ENCODE measurements around the gene TRAPPC3. TPM values are rescaled to one million over a fixed set of nuclear protein-coding genes. Genes with fewer than 3 reads are reported as not detected.

The TRAPPC3 gene
- total and polyA plus RNA-seq, 3 experiments from 2014 or later = 61.7 to 117 (median 63.1) TPM

DNA sequence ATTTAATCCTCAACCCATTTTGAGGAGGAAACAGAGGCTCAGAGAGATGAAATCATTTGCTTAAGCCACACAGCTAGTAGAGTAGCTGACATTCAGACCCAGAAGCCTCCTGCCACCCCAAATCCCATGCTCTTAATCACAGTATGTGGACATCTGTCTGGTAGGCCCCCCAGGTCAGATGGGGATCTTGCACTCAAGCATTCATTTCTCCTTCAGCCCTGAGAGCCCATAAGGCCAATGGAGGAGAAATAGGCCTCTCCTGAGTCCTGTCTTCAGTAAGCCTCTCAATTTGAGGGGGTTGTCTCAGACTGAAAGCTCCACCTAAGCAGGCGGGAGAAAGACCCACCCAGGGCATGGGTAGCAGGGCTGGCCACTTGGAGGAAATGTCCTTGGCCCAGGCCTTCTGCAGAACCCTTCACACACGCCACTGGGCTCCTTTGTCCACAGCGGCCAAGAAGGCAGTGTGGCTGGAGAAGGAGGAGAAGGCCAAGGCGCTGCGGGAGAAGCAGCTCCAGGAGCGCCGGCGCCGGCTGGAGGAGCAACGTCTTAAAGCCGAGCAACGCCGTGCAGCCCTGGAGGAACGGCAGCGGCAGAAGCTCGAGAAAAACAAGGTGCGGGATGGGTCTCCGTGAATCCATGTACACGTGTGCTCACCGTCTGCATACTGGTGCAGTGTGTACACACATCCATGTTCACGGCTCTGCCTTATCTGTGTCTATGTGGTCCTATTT lies 22.9 kb upstream of the TRAPPC3 start:
- no peak for DNase-seq
- Mint-ChIP-seq H3K4me1 (peaks cover 19 to 39% (median 24%) of the 10 kb centered on the region in 3 donors), H3K4me3 (no peak overlapping the region), H3K9me3 (no peaks in the 10 kb centered on the region), H3K36me3 (peaks cover 5 to 80% (median 6%) of the 10 kb centered on the region in 3 donors), H3K27me3 (no peaks in the 10 kb centered on the region), H3K27ac (peak overlapping the region in 3 of 8 donors; percentile 33 to 68 (median 50))
- Histone ChIP-seq H3K4me3 (ENCODE audit: low read length) (no peak overlapping the region), H3K27me3 (ENCODE audit: insufficient read depth, low read length, poor library complexity, severe bottlenecking) (no peaks in the 10 kb centered on the region), H3K9me3 (ENCODE audit: low read length) (no peaks in the 10 kb centered on the region), H3K4me1 (ENCODE audit: insufficient read depth, low read length) (peaks cover 6% of the 10 kb centered on the region), H3K27ac (ENCODE audit: low read depth, low read length) (no peak overlapping the region), H3K36me3 (ENCODE audit: insufficient read depth, low read length) (peaks cover 59% of the 10 kb centered on the region)
- CTCF ChIA-PET = interaction anchor here (1.0 to 15.1 kb wide), 3 partner anchors 13 to 23 kb away, joined by 4 to 113 read pairs (median 6); partner anchors contain the start of gene TRAPPC3
- POLR2A ChIA-PET = no interaction called here

DNA sequence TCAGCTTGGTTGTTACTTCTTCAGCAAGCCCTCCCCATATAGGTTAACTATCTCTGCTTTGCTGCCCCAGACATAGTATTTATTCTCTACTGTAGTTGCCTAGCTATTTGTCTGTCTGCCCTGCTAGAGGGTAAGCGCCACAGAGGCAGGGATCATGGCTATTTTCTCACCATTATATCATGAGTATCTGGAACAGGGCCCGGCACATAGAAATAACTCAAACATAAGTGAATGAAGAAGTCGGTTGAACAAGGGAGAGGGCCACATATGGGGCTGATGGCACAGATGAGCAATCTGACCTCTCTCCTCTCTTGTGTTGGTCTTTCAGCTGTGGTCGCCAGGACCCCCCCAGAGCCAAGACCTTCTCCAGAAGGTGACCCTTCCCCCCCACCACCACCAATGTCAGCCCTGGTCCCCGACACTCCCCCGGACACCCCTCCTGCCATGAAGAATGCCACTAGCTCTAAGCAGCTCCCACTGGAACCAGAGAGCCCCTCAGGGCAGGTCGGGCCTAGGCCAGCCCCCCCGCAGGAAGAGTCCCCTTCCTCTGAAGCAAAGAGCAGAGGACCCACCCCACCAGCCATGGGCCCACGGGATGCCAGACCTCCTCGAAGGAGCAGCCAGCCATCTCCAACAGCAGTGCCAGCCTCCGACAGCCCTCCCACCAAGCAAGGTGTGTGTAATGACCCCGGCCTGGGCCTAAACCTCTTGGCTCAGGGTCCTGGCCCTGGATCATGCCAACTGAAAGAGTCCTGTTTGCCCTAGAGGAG lies 21.5 kb upstream of the TRAPPC3 start:
- CTCF ChIA-PET = interaction anchor here (0.7 to 15.1 kb wide), 5 partner anchors 11 to 81 kb away, joined by 3 to 113 read pairs (median 11); partner anchors contain the start of gene TRAPPC3
- POLR2A ChIA-PET = interaction anchor here (1.0 kb wide), 1 partner anchor 11 kb away, joined by 4 read pairs; no protein-coding TSS in a partner anchor
- H3K4me3 Mint-ChIP-seq = peak overlapping the region in 1 of 7 donors; percentile 65

DNA sequence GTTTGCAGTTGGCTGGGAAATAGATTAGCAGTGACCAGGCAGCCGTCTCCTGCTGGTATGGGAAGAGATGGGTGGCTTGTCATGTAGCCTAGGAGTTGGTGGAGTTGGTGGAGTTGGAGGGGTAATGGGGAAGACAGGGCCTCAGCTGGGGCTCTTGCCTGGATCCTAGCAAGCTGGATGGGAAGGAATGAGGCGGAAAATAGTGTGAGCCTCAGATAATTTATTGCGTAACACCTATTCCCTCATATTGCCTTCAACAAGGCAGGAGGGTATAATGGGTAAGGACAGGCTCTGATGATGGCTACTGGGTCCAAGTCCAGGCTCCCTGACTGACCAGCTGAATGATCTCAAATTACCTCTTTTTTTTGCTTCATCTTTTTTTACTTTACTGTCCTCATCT lies 19.2 kb upstream of the TRAPPC3 start:
- no peaks in the 10 kb centered on the region for H3K27me3 ChIP-seq (ENCODE audit: insufficient read depth, low read length, poor library complexity, severe bottlenecking)
- H3K4me3 Mint-ChIP-seq = no peak overlapping the region
- no peaks in the 10 kb centered on the region for H3K9me3 Mint-ChIP-seq
- no peak overlapping the region for H3K27ac ChIP-seq (ENCODE audit: low read depth, low read length)
- H3K36me3 Mint-ChIP-seq = peaks cover under 1 to 70% (median 10%) of the 10 kb centered on the region in 3 donors
- peak overlapping the region in 7 of 8 donors; percentile 39 to 93 (median 82) for H3K27ac Mint-ChIP-seq
- POLR2A ChIA-PET = no interaction called here
- H3K27me3 Mint-ChIP-seq = no peaks in the 10 kb centered on the region
- H3K4me1 ChIP-seq (ENCODE audit: insufficient read depth, low read length) = peaks cover 31% of the 10 kb centered on the region
- H3K4me1 Mint-ChIP-seq = peaks cover 40 to 57% (median 41%) of the 10 kb centered on the region in 3 donors
- H3K36me3 ChIP-seq (ENCODE audit: insufficient read depth, low read length) = peaks cover 38% of the 10 kb centered on the region
- no peaks in the 10 kb centered on the region for H3K9me3 ChIP-seq (ENCODE audit: low read length)
- CTCF ChIA-PET = interaction anchor here (15.1 kb wide), 1 partner anchor 18 kb away, joined by 113 read pairs; no protein-coding TSS in a partner anchor
- DNase-seq = no peak
- no peak overlapping the region for H3K4me3 ChIP-seq (ENCODE audit: low read length)

More for the DNA sequence above, 21.5 kb upstream of the TRAPPC3 start:
- Histone ChIP-seq H3K9me3 (ENCODE audit: low read length) (no peaks in the 10 kb centered on the region), H3K4me3 (ENCODE audit: low read length) (no peak overlapping the region), H3K27me3 (ENCODE audit: insufficient read depth, low read length, poor library complexity, severe bottlenecking) (no peaks in the 10 kb centered on the region), H3K4me1 (ENCODE audit: insufficient read depth, low read length) (peaks cover 20% of the 10 kb centered on the region), H3K27ac (ENCODE audit: low read depth, low read length) (no peak overlapping the region), H3K36me3 (ENCODE audit: insufficient read depth, low read length) (peaks cover 56% of the 10 kb centered on the region)
- Mint-ChIP-seq H3K36me3 (peaks cover 5 to 83% (median 6%) of the 10 kb centered on the region in 3 donors), H3K27ac (peak overlapping the region in 7 of 8 donors; percentile 19 to 88 (median 77)), H3K4me1 (peaks cover 30 to 51% (median 36%) of the 10 kb centered on the region in 3 donors), H3K27me3 (no peaks in the 10 kb centered on the region), H3K9me3 (no peaks in the 10 kb centered on the region)
- no peak for DNase-seq

DNA sequence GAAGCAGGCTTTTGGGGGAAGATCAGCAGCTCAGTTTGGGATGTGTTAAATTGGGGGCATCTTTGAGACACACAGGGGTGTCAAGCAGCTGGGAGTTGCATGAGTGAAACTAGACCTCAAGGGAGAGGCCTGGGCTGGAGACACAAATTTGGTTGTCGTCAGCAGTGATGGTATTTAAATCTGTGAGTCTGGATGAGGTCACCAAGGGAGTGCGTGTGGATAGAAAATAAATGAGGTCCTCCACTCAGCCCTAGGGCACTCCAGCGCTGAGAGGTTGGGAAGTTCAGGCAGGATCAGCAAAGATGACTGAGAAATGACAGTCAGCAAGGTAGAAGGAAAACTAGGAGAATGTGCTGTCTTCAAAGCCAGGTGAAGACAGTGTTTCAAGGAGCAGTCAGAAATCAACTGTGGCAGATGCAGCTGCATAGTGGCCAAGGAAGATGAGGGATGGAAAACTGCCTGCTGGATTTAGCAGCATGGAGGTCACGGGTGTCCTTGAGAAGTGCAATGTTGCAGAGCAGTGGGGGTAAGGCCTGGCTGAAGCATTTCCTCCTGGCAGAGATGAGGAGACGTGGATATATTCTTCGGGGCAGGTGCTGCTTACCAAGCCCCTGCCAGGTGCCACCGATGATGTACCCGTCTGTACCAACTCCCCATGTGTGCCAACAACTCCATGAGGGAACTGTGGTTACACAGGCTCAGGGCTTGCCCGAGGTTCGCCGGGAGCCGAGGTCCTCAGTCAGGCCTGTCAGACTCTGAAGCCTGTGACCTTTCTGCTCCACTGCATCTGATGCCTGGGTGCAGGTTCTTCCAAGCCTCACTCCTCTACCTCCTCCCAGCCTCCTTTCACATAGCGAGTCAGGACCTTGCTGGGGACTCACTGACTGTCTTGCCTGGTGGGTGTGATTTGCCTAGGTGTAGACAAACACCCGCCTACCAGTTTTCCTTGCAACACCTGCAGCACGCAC lies 17.9 kb upstream of the TRAPPC3 start:
- ChIA-PET CTCF (interaction anchor here (15.1 kb wide), 1 partner anchor 20 kb away, joined by 113 read pairs; no protein-coding TSS in a partner anchor), POLR2A (no interaction called here)
- H3K27ac Mint-ChIP-seq = peak overlapping the region; percentile 12 to 90 (median 68)
- no peak overlapping the region for H3K27ac ChIP-seq (ENCODE audit: low read depth, low read length)
- H3K4me1 Mint-ChIP-seq = peaks cover 52 to 66% (median 52%) of the 10 kb centered on the region in 3 donors
- H3K36me3 ChIP-seq (ENCODE audit: insufficient read depth, low read length) = peaks cover 25% of the 10 kb centered on the region
- no peak for DNase-seq
- H3K36me3 Mint-ChIP-seq = peaks cover 0 to 63% (median 8%) of the 10 kb centered on the region in 3 donors
- no peak overlapping the region for H3K4me3 ChIP-seq (ENCODE audit: low read length)
- no peaks in the 10 kb centered on the region for H3K9me3 ChIP-seq (ENCODE audit: low read length)
- H3K4me1 ChIP-seq (ENCODE audit: insufficient read depth, low read length) = peaks cover 44% of the 10 kb centered on the region
- H3K27me3 ChIP-seq (ENCODE audit: insufficient read depth, low read length, poor library complexity, severe bottlenecking) = no peaks in the 10 kb centered on the region
- no peak overlapping the region for H3K4me3 Mint-ChIP-seq
- no peaks in the 10 kb centered on the region for H3K27me3 Mint-ChIP-seq
- no peaks in the 10 kb centered on the region for H3K9me3 Mint-ChIP-seq

DNA sequence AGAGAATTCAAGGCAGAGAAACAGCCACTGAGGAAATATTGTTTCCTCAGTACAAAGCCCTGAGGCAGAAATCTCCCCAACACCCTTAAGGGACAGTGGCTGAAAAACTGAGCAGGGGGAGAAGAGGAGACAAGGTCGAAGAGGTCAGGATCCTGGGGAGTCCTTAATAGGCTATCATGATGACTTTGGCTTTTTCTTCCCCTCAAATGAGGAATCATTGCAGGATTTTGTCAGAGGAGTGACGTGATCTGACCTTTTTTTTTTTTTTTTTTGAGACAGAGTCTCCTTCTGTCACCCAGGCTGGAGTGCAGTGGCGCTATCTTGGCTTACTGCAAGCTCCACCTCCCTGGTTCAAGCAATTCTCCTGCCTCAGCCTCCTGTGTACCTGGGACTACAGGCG lies 16.9 kb upstream of the TRAPPC3 start:
- Histone ChIP-seq H3K4me1 (ENCODE audit: insufficient read depth, low read length) (peaks cover 54% of the 10 kb centered on the region), H3K27me3 (ENCODE audit: insufficient read depth, low read length, poor library complexity, severe bottlenecking) (no peaks in the 10 kb centered on the region), H3K27ac (ENCODE audit: low read depth, low read length) (no peak overlapping the region), H3K9me3 (ENCODE audit: low read length) (no peaks in the 10 kb centered on the region), H3K4me3 (ENCODE audit: low read length) (no peak overlapping the region), H3K36me3 (ENCODE audit: insufficient read depth, low read length) (peaks cover 17% of the 10 kb centered on the region)
- Mint-ChIP-seq H3K27me3 (no peaks in the 10 kb centered on the region), H3K4me1 (peaks cover 60 to 77% (median 63%) of the 10 kb centered on the region in 3 donors), H3K27ac (peak overlapping the region in 6 of 8 donors; percentile 24 to 89 (median 72)), H3K36me3 (peaks cover 0 to 56% (median 8%) of the 10 kb centered on the region in 3 donors), H3K4me3 (no peak overlapping the region), H3K9me3 (no peaks in the 10 kb centered on the region)
- ChIA-PET POLR2A (no interaction called here), CTCF (interaction anchor here (2.7 to 15.1 kb wide), 2 partner anchors 16 to 21 kb away, joined by 14 to 113 read pairs; partner anchors contain the start of gene TRAPPC3)
- no peak for DNase-seq

DNA sequence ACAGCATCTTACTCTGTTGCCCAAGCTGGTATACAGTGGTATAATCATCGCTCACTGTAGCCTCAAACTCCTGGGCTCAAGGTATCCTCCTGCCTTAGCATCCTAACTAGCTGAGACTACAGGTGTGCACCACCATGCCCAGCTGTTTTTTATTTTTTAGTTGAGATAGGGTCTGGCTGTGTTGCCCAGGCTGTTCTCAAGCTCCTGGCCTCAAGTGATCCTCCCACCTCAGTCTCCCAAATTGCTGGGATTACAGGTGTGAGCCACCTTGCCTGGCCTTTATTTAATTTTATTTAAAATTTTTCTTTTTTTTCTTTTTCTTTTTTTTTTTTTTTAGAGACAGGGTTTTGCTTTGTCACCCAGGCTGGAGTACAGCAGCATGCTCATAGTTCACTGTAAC lies 15.9 kb upstream of the TRAPPC3 start:
- H3K36me3 Mint-ChIP-seq = peaks cover 0 to 49% (median 8%) of the 10 kb centered on the region in 3 donors
- peaks cover 67 to 81% (median 71%) of the 10 kb centered on the region in 3 donors for H3K4me1 Mint-ChIP-seq
- DNase-seq = no peak
- no peak overlapping the region for H3K4me3 Mint-ChIP-seq
- Histone ChIP-seq H3K36me3 (ENCODE audit: insufficient read depth, low read length) (peaks cover 7% of the 10 kb centered on the region), H3K4me3 (ENCODE audit: low read length) (no peak overlapping the region), H3K27me3 (ENCODE audit: insufficient read depth, low read length, poor library complexity, severe bottlenecking) (no peaks in the 10 kb centered on the region), H3K9me3 (ENCODE audit: low read length) (no peaks in the 10 kb centered on the region), H3K4me1 (ENCODE audit: insufficient read depth, low read length) (peaks cover 64% of the 10 kb centered on the region), H3K27ac (ENCODE audit: low read depth, low read length) (no peak overlapping the region)
- no peaks in the 10 kb centered on the region for H3K27me3 Mint-ChIP-seq
- ChIA-PET POLR2A (no interaction called here), CTCF (interaction anchor here (2.7 to 15.1 kb wide), 2 partner anchors 15 to 22 kb away, joined by 14 to 113 read pairs; partner anchors contain the start of gene TRAPPC3)
- no peaks in the 10 kb centered on the region for H3K9me3 Mint-ChIP-seq
- peak overlapping the region in 5 of 8 donors; percentile 13 to 97 (median 74) for H3K27ac Mint-ChIP-seq

DNA sequence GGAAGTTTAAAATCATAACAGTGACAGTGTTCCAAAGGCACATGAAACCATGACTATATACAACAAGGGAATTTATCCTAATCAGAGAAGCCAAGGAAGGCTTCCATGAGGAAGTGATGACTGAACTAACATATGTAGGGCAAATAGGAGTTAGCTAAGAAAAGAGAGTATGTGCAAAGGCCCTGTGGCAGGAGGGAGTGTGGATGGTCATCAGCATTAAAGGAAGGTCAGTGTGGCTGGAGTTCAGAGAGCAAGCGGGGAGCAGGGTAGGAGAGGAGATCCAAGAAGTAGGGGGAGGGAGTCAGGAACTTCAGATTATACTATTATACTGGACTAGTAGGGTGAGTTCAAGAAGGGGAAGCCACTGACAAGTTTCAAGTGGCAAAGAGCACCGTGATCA lies 15.1 kb upstream of the TRAPPC3 start:
- no peaks in the 10 kb centered on the region for H3K9me3 Mint-ChIP-seq
- H3K4me1 Mint-ChIP-seq = peaks cover 71 to 82% (median 76%) of the 10 kb centered on the region in 3 donors
- Histone ChIP-seq H3K27ac (ENCODE audit: low read depth, low read length) (no peak overlapping the region), H3K27me3 (ENCODE audit: insufficient read depth, low read length, poor library complexity, severe bottlenecking) (no peaks in the 10 kb centered on the region), H3K4me3 (ENCODE audit: low read length) (no peak overlapping the region), H3K9me3 (ENCODE audit: low read length) (no peaks in the 10 kb centered on the region), H3K4me1 (ENCODE audit: insufficient read depth, low read length) (peaks cover 72% of the 10 kb centered on the region), H3K36me3 (ENCODE audit: insufficient read depth, low read length) (peaks cover 6% of the 10 kb centered on the region)
- peaks cover 0 to 43% (median 8%) of the 10 kb centered on the region in 3 donors for H3K36me3 Mint-ChIP-seq
- ChIA-PET POLR2A (no interaction called here), CTCF (interaction anchor here (2.7 to 15.1 kb wide), 2 partner anchors 14 to 22 kb away, joined by 14 to 113 read pairs; partner anchors contain the start of gene TRAPPC3)
- peak overlapping the region; percentile 13 to 97 (median 70) for H3K27ac Mint-ChIP-seq
- H3K27me3 Mint-ChIP-seq = no peaks in the 10 kb centered on the region
- H3K4me3 Mint-ChIP-seq = peak overlapping the region in 2 of 7 donors; percentile 8 to 69
- DNase-seq = no peak

All from CD8-positive, alpha-beta memory T cell (primary cell).